Measurements from ENCODE around the gene GAS6.
"Not testable (repeated sequence)": the region's sequence is repeated elsewhere in the genome, so short reads cannot be mapped to it uniquely, and the experiment has no call there.

GAS6 gene

GRCh38 chr13:113863524-113864272 is at the start of gene GAS6:
Gene GAS6, minus strand, starts transcription at chr13:113864076. Its CDS starts 156 bp downstream, at chr13:113863920.
- Histone ChIP-seq H3K27me3 (ENCODE audit: low read length) (no peaks in the 10 kb centered on the region), H3K27ac (ENCODE audit: low read depth, low read length) (no peak within 1 kb of the TSS)

GRCh38 chr13:113913408-113913807 is 49.5 kb upstream of the GAS6 start:
- H3K9me2 ChIP-seq (replicated peaks; ENCODE audit: insufficient read depth, low read length); H3K9me3 ChIP-seq (ENCODE audit: insufficient read depth, low read length); H3K79me2 ChIP-seq (ENCODE audit: insufficient read depth, low read length); H3K27ac ChIP-seq (ENCODE audit: low read depth, low read length); H3K4me2 ChIP-seq (ENCODE audit: low read depth, low read length, poor library complexity, severe bottlenecking); H3F3A ChIP-seq (ENCODE audit: insufficient read depth); H3K4me3 ChIP-seq (ENCODE audit: insufficient read depth, low read length, poor library complexity, severe bottlenecking); H3K27me3 ChIP-seq (ENCODE audit: low read length); H4K20me1 ChIP-seq (ENCODE audit: low read depth, low read length); H2AFZ ChIP-seq (ENCODE audit: low read depth, low read length, severe bottlenecking); H3K9ac ChIP-seq (ENCODE audit: low read length); H3K36me3 ChIP-seq (ENCODE audit: low read length): not testable (repeated sequence)

More at GRCh38 chr13:113863524-113864272, at the start of gene GAS6:
- Histone ChIP-seq H2AFZ (ENCODE audit: low read depth, low read length, severe bottlenecking) (no peak within 1 kb of the TSS), H3K4me2 (ENCODE audit: low read depth, low read length, poor library complexity, severe bottlenecking) (no peak within 1 kb of the TSS), H3K36me3 (ENCODE audit: low read length) (no peaks in the 10 kb centered on the region), H3K9ac (ENCODE audit: low read length) (no peak within 1 kb of the TSS), H3K9me2 (replicated peaks; ENCODE audit: insufficient read depth, low read length) (no peaks in the 10 kb centered on the region), H4K20me1 (ENCODE audit: low read depth, low read length) (no peaks in the 10 kb centered on the region), H3K9me3 (ENCODE audit: insufficient read depth, low read length) (peaks cover 14% of the 10 kb centered on the region; the same call in 1 of the 2 replicates), H3K4me3 (ENCODE audit: insufficient read depth, low read length, poor library complexity, severe bottlenecking) (no peak within 1 kb of the TSS), H3F3A (ENCODE audit: insufficient read depth) (no peaks in the 10 kb centered on the region), H3K79me2 (ENCODE audit: insufficient read depth, low read length) (no peaks in the 10 kb centered on the region)
- TF ChIP-seq EZH2phosphoT487 (conservative IDR thresholded peaks at IDR 0.05; ENCODE audit: low read length) (no peak), CTCF (IDR thresholded peaks at IDR 0.05; ENCODE audit: insufficient read depth, low read length, poor library complexity, severe bottlenecking) (no peak)

GRCh38 chr13:113912596-113912995 is 48.7 kb upstream of the GAS6 start:
- H3K4me2 ChIP-seq (ENCODE audit: low read depth, low read length, poor library complexity, severe bottlenecking), result no peak overlapping the region
- no peak overlapping the region for H2AFZ ChIP-seq (ENCODE audit: low read depth, low read length, severe bottlenecking)
- H3K36me3 ChIP-seq (ENCODE audit: low read length), result no peaks in the 10 kb centered on the region
- H3K27me3 ChIP-seq (ENCODE audit: low read length), result no peaks in the 10 kb centered on the region
- no peaks in the 10 kb centered on the region for H3F3A ChIP-seq (ENCODE audit: insufficient read depth)
- no peak overlapping the region for H3K4me3 ChIP-seq (ENCODE audit: insufficient read depth, low read length, poor library complexity, severe bottlenecking)
- no peaks in the 10 kb centered on the region for H3K79me2 ChIP-seq (ENCODE audit: insufficient read depth, low read length)
- H3K9me3 ChIP-seq (ENCODE audit: insufficient read depth, low read length), result no peaks in the 10 kb centered on the region
- H3K27ac ChIP-seq (ENCODE audit: low read depth, low read length), result no peak overlapping the region
- no peaks in the 10 kb centered on the region for H4K20me1 ChIP-seq (ENCODE audit: low read depth, low read length)
- no peak overlapping the region for H3K9ac ChIP-seq (ENCODE audit: low read length)
- no peak for TF ChIP-seq EZH2phosphoT487 (conservative IDR thresholded peaks at IDR 0.05; ENCODE audit: low read length)
- no peak for TF ChIP-seq CTCF (IDR thresholded peaks at IDR 0.05; ENCODE audit: insufficient read depth, low read length, poor library complexity, severe bottlenecking)
- no peaks in the 10 kb centered on the region for H3K9me2 ChIP-seq (replicated peaks; ENCODE audit: insufficient read depth, low read length)

All from SU-DHL-6 (cell line).